ENCODE data around the gene DOHH. TPM values are rescaled to one million over a fixed set of nuclear protein-coding genes. Genes with fewer than 3 reads are reported as not detected.

DOHH gene
- total RNA-seq, 3 donors from 2014 or later = 7.6 to 11.1 (median 10.4) TPM

GRCh38 chr19:3526507-3527237 is 26.2 kb upstream of the DOHH start:
- Histone ChIP-seq H3K36me3 (ENCODE audit: low read depth) (peaks cover 5% of the 10 kb centered on the region), H3K9me3 (no peaks in the 10 kb centered on the region), H3K4me1 (ENCODE audit: low read depth) (no peaks in the 10 kb centered on the region), H3K4me3 (no peak overlapping the region)
- intact Hi-C loops (cut with DNase I, micrococcal nuclease) = no loop called here
- TF ChIP-seq CTCF (IDR thresholded peaks at IDR 0.05) = no peak
- DNase-seq (peak in 1 of 3 donors; percentile 30), ATAC-seq (no peak)

GRCh38 chr19:3524904-3525451 is 24.5 kb upstream of the DOHH start:
- intact Hi-C loops (cut with DNase I, micrococcal nuclease) = no loop called here
- Histone ChIP-seq H3K36me3 (ENCODE audit: low read depth) (peaks cover 5% of the 10 kb centered on the region), H3K4me3 (no peak overlapping the region), H3K4me1 (ENCODE audit: low read depth) (no peaks in the 10 kb centered on the region), H3K9me3 (no peaks in the 10 kb centered on the region)
- TF ChIP-seq CTCF (IDR thresholded peaks at IDR 0.05) = no peak
- ATAC-seq (no peak), DNase-seq (peak in 1 of 3 donors; percentile 47)

GRCh38 chr19:3524078-3524842 is 23.8 kb upstream of the DOHH start:
- intact Hi-C loops (cut with DNase I, micrococcal nuclease) = no loop called here
- no peak for ATAC-seq
- H3K4me3 ChIP-seq = no peak overlapping the region
- peaks cover 5% of the 10 kb centered on the region for H3K36me3 ChIP-seq (ENCODE audit: low read depth)
- H3K4me1 ChIP-seq (ENCODE audit: low read depth) = no peaks in the 10 kb centered on the region
- TF ChIP-seq CTCF (IDR thresholded peaks at IDR 0.05) = no peak
- DNase-seq = no peak
- no peaks in the 10 kb centered on the region for H3K9me3 ChIP-seq

- ATAC-seq = no peak
- intact Hi-C loops (cut with DNase I, micrococcal nuclease) = no loop called here
- peaks cover 5% of the 10 kb centered on the region for H3K36me3 ChIP-seq (ENCODE audit: low read depth)
These were observed 23.0 kb upstream of the DOHH start for GRCh38 chr19:3523361-3524077.

More at GRCh38 chr19:3523361-3524077, 23.0 kb upstream of the DOHH start:
- no peak overlapping the region for H3K4me3 ChIP-seq
- no peak for TF ChIP-seq CTCF (IDR thresholded peaks at IDR 0.05)
- H3K9me3 ChIP-seq = no peaks in the 10 kb centered on the region
- no peaks in the 10 kb centered on the region for H3K4me1 ChIP-seq (ENCODE audit: low read depth)
- peak in 1 of 3 donors; percentile 29 for DNase-seq
